Coronary artery (tissue), 2 donors: ENCODE measurements around the gene PIEZO2.

Experiments
- DNase-seq: peaks from one replicate; pipeline ENCODE4 v3.0.0-alpha.2; 2017; ENCODE audit warnings: low spot score
- H3K27ac ChIP-seq, 2 donors: fragments of 200-600 bp; sonication (generic); one replicate each; pipeline ENCODE4 v1.5.1; 2016 to 2019
- H3K4me3 ChIP-seq: fragments of 200-600 bp; sonication (generic); 2 replicates; pipeline ENCODE4 v1.5.1; 2016; ENCODE audit warnings: mild to moderate bottlenecking, moderate library complexity
- CTCF ChIP-seq: fragments of 200-600 bp; sonication (generic); IDR thresholded peaks from one replicate; pipeline ENCODE4 v1.5.1; 2019; ENCODE audit warnings: antibody characterized with exemption

PIEZO2 gene

GRCh38 chr18:10814336-10814735, 335.0 kb downstream of the PIEZO2 start:
- no peak for DNase-seq

GRCh38 chr18:10805587-10806118, 343.7 kb downstream of the PIEZO2 start:
- H3K4me3 ChIP-seq: no peak overlapping the region
- DNase-seq: no peak
- no peak for TF ChIP-seq CTCF
- H3K27ac ChIP-seq: no peak overlapping the region

More at GRCh38 chr18:10814336-10814735, 335.0 kb downstream of the PIEZO2 start:
- no peak for TF ChIP-seq CTCF
- no peak overlapping the region for H3K27ac ChIP-seq
- no peak overlapping the region for H3K4me3 ChIP-seq

- H3K27ac ChIP-seq: no peak overlapping the region
- H3K4me3 ChIP-seq: no peak overlapping the region
- no peak for TF ChIP-seq CTCF
- DNase-seq: no peak
Observed at GRCh38 chr18:10804126-10804525, 345.2 kb downstream of the PIEZO2 start.

GRCh38 chr18:10798727-10799550, 350.4 kb downstream of the PIEZO2 start:
- H3K27ac ChIP-seq: no peak overlapping the region
- DNase-seq: no peak
- no peak overlapping the region for H3K4me3 ChIP-seq
- TF ChIP-seq CTCF: no peak

- Histone ChIP-seq H3K4me3 (no peak overlapping the region), H3K27ac (no peak overlapping the region)
- no peak for TF ChIP-seq CTCF
- no peak for DNase-seq
Observed at GRCh38 chr18:10797896-10798295, 351.5 kb downstream of the PIEZO2 start.

GRCh38 chr18:10794771-10795170, 354.6 kb downstream of the PIEZO2 start:
- Histone ChIP-seq H3K27ac (no peak overlapping the region), H3K4me3 (no peak overlapping the region)
- no peak for DNase-seq
- TF ChIP-seq CTCF: no peak
